ENCODE data around the gene PGBD1.

PGBD1 gene

GRCh38 chr6:28269492-28269891, 11.9 kb upstream of the PGBD1 start:
- TF ChIP-seq MAX (IDR thresholded peaks at IDR 0.05) (no peak), CREB1 (IDR thresholded peaks at IDR 0.05; ENCODE audit: low read depth) (no peak), TAF1 (IDR thresholded peaks at IDR 0.05; ENCODE audit: low read depth) (no peak), TCF12 (IDR thresholded peaks at IDR 0.05; ENCODE audit: low read depth) (no peak), USF1 (IDR thresholded peaks at IDR 0.05) (no peak), REST (IDR thresholded peaks at IDR 0.05; ENCODE audit: low read depth) (no peak), EP300 (IDR thresholded peaks at IDR 0.05; ENCODE audit: borderline replicate concordance) (no peak)

- TF ChIP-seq MAX (IDR thresholded peaks at IDR 0.05), result no peak
- no peak for TF ChIP-seq EP300 (IDR thresholded peaks at IDR 0.05; ENCODE audit: borderline replicate concordance)
- TF ChIP-seq EGR1 (IDR thresholded peaks at IDR 0.05), result no peak
- TF ChIP-seq TCF12 (IDR thresholded peaks at IDR 0.05; ENCODE audit: low read depth), result no peak
- TF ChIP-seq CEBPB (IDR thresholded peaks at IDR 0.05), result no peak
- TF ChIP-seq TEAD4 (IDR thresholded peaks at IDR 0.05), result no peak
- TF ChIP-seq RAD21 (IDR thresholded peaks at IDR 0.05; ENCODE audit: low read depth), result no peak
- no peak for TF ChIP-seq ZBTB7A (IDR thresholded peaks at IDR 0.05; ENCODE audit: low read depth)
- TF ChIP-seq USF1 (IDR thresholded peaks at IDR 0.05), result no peak
- no peak for TF ChIP-seq NFIC (IDR thresholded peaks at IDR 0.05)
- no peak for TF ChIP-seq YY1 (IDR thresholded peaks at IDR 0.05; ENCODE audit: low read depth)
- TF ChIP-seq CREB1 (IDR thresholded peaks at IDR 0.05; ENCODE audit: low read depth), result no peak
- TF ChIP-seq REST (IDR thresholded peaks at IDR 0.05; ENCODE audit: low read depth), result no peak
Observed at GRCh38 chr6:28274888-28275287, 6.5 kb upstream of the PGBD1 start.

- TF ChIP-seq NFIC (IDR thresholded peaks at IDR 0.05) (no peak), EGR1 (IDR thresholded peaks at IDR 0.05) (no peak)
Observed at GRCh38 chr6:28277746-28278145, 3.6 kb upstream of the PGBD1 start.

GRCh38 chr6:28280595-28281287, 631 bp upstream of the PGBD1 start:
- TF ChIP-seq USF1 (IDR thresholded peaks at IDR 0.05) (no peak), ZBTB7A (IDR thresholded peaks at IDR 0.05; ENCODE audit: low read depth) (no peak), CEBPB (IDR thresholded peaks at IDR 0.05) (no peak), FOXM1 (IDR thresholded peaks at IDR 0.05; ENCODE audit: borderline replicate concordance, low read depth) (no peak), TEAD4 (IDR thresholded peaks at IDR 0.05) (no peak), CREB1 (IDR thresholded peaks at IDR 0.05; ENCODE audit: low read depth) (no peak), MAX (IDR thresholded peaks at IDR 0.05) (no peak), TAF1 (IDR thresholded peaks at IDR 0.05; ENCODE audit: low read depth) (no peak), NFIC (IDR thresholded peaks at IDR 0.05) (no peak), REST (IDR thresholded peaks at IDR 0.05; ENCODE audit: low read depth) (no peak), YY1 (IDR thresholded peaks at IDR 0.05; ENCODE audit: low read depth) (no peak), EP300 (IDR thresholded peaks at IDR 0.05; ENCODE audit: borderline replicate concordance) (no peak), EGR1 (IDR thresholded peaks at IDR 0.05) (no peak), TCF12 (IDR thresholded peaks at IDR 0.05; ENCODE audit: low read depth) (no peak), RAD21 (IDR thresholded peaks at IDR 0.05; ENCODE audit: low read depth) (no peak)

All from Ishikawa (cell line).